PC-3 (cell line): ENCODE results near the gene PTPRN2. TPM values are rescaled to one million over a fixed set of nuclear protein-coding genes. Genes with fewer than 3 reads are reported as not detected.

Source experiments
- ATAC-seq: fragments of 200-7000 bp; cut with Tn5 transposase; 2 replicates; pipeline ENCODE4 v1.9.1; 2020; ENCODE audit warnings: mild to moderate bottlenecking, moderate library complexity
- BruUV-seq: library from RNA; stranded (reverse); fragments of 400-500 nt; replicated peaks from 2 replicates; lab custom pipeline; 2021; lab: Mats Ljungman, UMichigan
- CTCF ChIA-PET: fragments of 300-600 bp; sonication (Branson Sonifier 250); formaldehyde crosslinking; loops from one replicate; lab custom pipeline; 2022; ENCODE audit warnings: antibody characterized with exemption; lab: Charles Lee
- POLR2A ChIA-PET: fragments of 300-600 bp; sonication (Branson Sonifier 250); formaldehyde crosslinking; loops from one replicate; lab custom pipeline; 2022; ENCODE audit warnings: antibody characterized with exemption; ENCODE audit not compliant: unreplicated experiment; lab: Charles Lee
- DNase-seq: peaks from one replicate; pipeline ENCODE4 v3.0.0-alpha.2; 2015
- H2AFZ ChIP-seq: fragments of 300-600 bp; sonication (generic); 2 replicates; pipeline ENCODE4 v1.6.0; 2016; ENCODE audit warnings: antibody characterized with exemption, low read length
- H3F3A ChIP-seq: fragments of 300-600 bp; sonication (generic); one replicate; pipeline ENCODE4 v1.6.0; 2017; ENCODE audit warnings: antibody characterized with exemption, low read length, control low read depth, mild to moderate bottlenecking; ENCODE audit not compliant: unreplicated experiment
- H3K27ac ChIP-seq: fragments of 300-600 bp; sonication (generic); 2 replicates; pipeline ENCODE4 v1.5.1; 2016; ENCODE audit warnings: mild to moderate bottlenecking, low read length
- H3K27me3 ChIP-seq: fragments of 300-600 bp; sonication (generic); 2 replicates; pipeline ENCODE4 v1.6.1; 2016; ENCODE audit warnings: low read length, mixed read lengths
- H3K36me3 ChIP-seq: fragments of 300-600 bp; sonication (generic); 2 replicates; pipeline ENCODE4 v1.6.1; 2016; ENCODE audit warnings: low read depth, mixed run types, low read length, mixed read lengths
- H3K4me1 ChIP-seq: fragments of 300-600 bp; sonication (generic); 2 replicates; pipeline ENCODE4 v1.5.1; 2016; ENCODE audit warnings: low read length; ENCODE audit not compliant: insufficient read depth
- H3K4me2 ChIP-seq: fragments of 300-600 bp; sonication (generic); 2 replicates; pipeline ENCODE4 v1.6.0; 2016; ENCODE audit warnings: low read length
- H3K4me3 ChIP-seq: fragments of 300-600 bp; sonication (generic); 2 replicates; pipeline ENCODE4 v1.5.1; 2016; ENCODE audit warnings: mild to moderate bottlenecking, low read length, mixed read lengths
- H3K79me2 ChIP-seq: fragments of 300-600 bp; sonication (generic); 2 replicates; pipeline ENCODE4 v1.6.1; 2017; ENCODE audit warnings: low read length, mixed read lengths
- H3K9ac ChIP-seq: fragments of 300-600 bp; sonication (generic); 2 replicates; pipeline ENCODE4 v1.6.0; 2016; ENCODE audit warnings: mild to moderate bottlenecking, low read length
- H3K9me2 ChIP-seq: fragments of 300-600 bp; sonication (generic); replicated peaks from 2 replicates; pipeline ENCODE4 v1.6.1; 2016; ENCODE audit warnings: mixed run types, low read length, mixed read lengths
- H3K9me3 ChIP-seq: fragments of 300-600 bp; sonication (generic); 2 replicates; pipeline ENCODE4 v1.6.1; 2016; ENCODE audit warnings: low read length, mixed read lengths
- H4K20me1 ChIP-seq: fragments of 300-600 bp; sonication (generic); 2 replicates; pipeline ENCODE4 v1.6.1; 2016; ENCODE audit warnings: low read length, mixed read lengths
- EZH2 ChIP-seq: fragments of 300-600 bp; sonication (generic); IDR thresholded peaks from one replicate; pipeline ENCODE4 v1.6.1; 2017; ENCODE audit warnings: antibody characterized with exemption, mild to moderate bottlenecking, low read length; ENCODE audit not compliant: unreplicated experiment
- EZH2phosphoT487 ChIP-seq: fragments of 300-600 bp; sonication (generic); IDR thresholded peaks from 2 replicates; pipeline ENCODE4 v1.6.1; 2018; ENCODE audit warnings: mild to moderate bottlenecking, antibody characterized with exemption, low read length, borderline replicate concordance
- intact Hi-C: fragments of 100-400 bp; cut with micrococcal nuclease; formaldehyde crosslinking; loops from 2 replicates; pipeline ENCODE4 v1.9.0; 2023
- total RNA-seq: library from RNA; depleted of rRNA; stranded (reverse); fragments of >200 nt; gene quantifications from 2 replicates; pipeline ENCODE4 v1.2.3, GENCODE V29; 2014
- TF ChIP-seq, protein P1 (sequence below): fragments of 300-600 bp; sonication (generic); conservative IDR thresholded peaks from 2 replicates; pipeline ENCODE4 v1.5.1; 2017; ENCODE audit warnings: antibody characterized with exemption, low read depth, mild to moderate bottlenecking, low read length

Gene PTPRN2
- total RNA-seq, 1 experiment from 2014 or later, result 3.2 TPM

DNA sequence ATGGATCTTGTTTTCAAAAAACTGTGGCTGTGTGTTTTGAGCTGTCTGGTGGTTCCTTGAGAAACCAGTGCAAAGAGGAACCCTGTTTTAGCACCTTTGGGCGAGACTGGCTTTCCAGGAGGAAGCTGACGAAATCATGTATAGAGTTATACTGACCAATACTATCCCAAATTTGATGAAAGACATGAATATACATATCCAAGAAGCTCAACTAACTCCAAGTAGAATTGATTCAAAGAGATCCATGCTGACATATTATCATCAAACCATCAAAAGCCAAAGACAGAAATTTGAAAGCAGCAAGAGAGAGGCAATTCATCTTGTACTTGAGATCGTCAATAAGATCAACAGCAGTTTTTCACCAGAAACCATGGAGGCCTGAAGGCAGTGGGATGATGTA is 640.1 kb downstream of the PTPRN2 start:
- Histone ChIP-seq H3K79me2 (no peaks in the 10 kb centered on the region), H3K4me3 (no peak overlapping the region), H3K9me2 (no peaks in the 10 kb centered on the region), H2AFZ (no peak overlapping the region), H3K4me1 (peaks cover 15% of the 10 kb centered on the region), H3K27ac (no peak overlapping the region), H3K4me2 (no peak overlapping the region), H4K20me1 (no peaks in the 10 kb centered on the region), H3K9ac (no peak overlapping the region), H3K9me3 (0 out of 2 replicates have a peak, but pooled peaks cover 5% of the 10 kb centered on the region), H3K27me3 (no peaks in the 10 kb centered on the region), H3K36me3 (no peaks in the 10 kb centered on the region), H3F3A (peaks cover 3% of the 10 kb centered on the region)
- intact Hi-C loops, result no loop called here
- CTCF ChIA-PET, result no interaction called here
- BruUV-seq, result no TSS peak
- POLR2A ChIA-PET, result no interaction called here
- ATAC-seq (no peak), DNase-seq (no peak)
- TF ChIP-seq, protein P1, sequence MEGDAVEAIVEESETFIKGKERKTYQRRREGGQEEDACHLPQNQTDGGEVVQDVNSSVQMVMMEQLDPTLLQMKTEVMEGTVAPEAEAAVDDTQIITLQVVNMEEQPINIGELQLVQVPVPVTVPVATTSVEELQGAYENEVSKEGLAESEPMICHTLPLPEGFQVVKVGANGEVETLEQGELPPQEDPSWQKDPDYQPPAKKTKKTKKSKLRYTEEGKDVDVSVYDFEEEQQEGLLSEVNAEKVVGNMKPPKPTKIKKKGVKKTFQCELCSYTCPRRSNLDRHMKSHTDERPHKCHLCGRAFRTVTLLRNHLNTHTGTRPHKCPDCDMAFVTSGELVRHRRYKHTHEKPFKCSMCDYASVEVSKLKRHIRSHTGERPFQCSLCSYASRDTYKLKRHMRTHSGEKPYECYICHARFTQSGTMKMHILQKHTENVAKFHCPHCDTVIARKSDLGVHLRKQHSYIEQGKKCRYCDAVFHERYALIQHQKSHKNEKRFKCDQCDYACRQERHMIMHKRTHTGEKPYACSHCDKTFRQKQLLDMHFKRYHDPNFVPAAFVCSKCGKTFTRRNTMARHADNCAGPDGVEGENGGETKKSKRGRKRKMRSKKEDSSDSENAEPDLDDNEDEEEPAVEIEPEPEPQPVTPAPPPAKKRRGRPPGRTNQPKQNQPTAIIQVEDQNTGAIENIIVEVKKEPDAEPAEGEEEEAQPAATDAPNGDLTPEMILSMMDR, result no peak

GRCh38 chr7:157946398-157947060 is 641.1 kb downstream of the PTPRN2 start:
- H3K4me3 ChIP-seq, result no peak overlapping the region
- H4K20me1 ChIP-seq, result no peaks in the 10 kb centered on the region
- TF ChIP-seq, protein P1, result no peak
- TF ChIP-seq EZH2phosphoT487 (no peak), EZH2 (no peak)
- no TSS peak for BruUV-seq
- H3K79me2 ChIP-seq, result no peaks in the 10 kb centered on the region
- ChIA-PET POLR2A (no interaction called here), CTCF (no interaction called here)
- no peak overlapping the region for H3K9ac ChIP-seq
- H2AFZ ChIP-seq, result no peak overlapping the region
- no peak overlapping the region for H3K27ac ChIP-seq
- H3K9me3 ChIP-seq, result 0 out of 2 replicates have a peak, but pooled peaks cover 5% of the 10 kb centered on the region
- H3F3A ChIP-seq, result peaks cover 3% of the 10 kb centered on the region
- H3K4me1 ChIP-seq, result peaks cover 15% of the 10 kb centered on the region
- no peaks in the 10 kb centered on the region for H3K9me2 ChIP-seq
- no peaks in the 10 kb centered on the region for H3K27me3 ChIP-seq
- no peak for DNase-seq
- H3K4me2 ChIP-seq, result no peak overlapping the region
- H3K36me3 ChIP-seq, result no peaks in the 10 kb centered on the region
- intact Hi-C loops, result no loop called here
- no peak for ATAC-seq

DNA sequence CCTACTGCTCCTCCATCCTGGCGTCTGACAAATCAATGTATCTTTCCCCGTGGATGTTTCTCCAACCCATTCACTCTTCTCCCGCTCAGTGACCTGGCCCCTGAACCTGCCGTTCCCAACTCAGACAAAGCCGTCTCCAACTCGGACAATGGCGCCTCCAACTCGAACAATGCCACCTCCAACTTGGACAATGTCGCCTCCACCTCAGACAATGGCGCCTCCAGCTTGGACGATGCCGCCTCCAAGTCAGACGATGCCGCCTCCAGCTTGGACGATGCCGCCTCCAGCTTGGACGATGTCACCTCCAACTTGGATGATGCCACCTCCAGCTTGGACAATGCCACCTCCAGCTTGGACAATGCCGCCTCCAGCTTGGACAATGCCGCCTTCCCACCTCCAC is 642.2 kb downstream of the PTPRN2 start:
- ChIA-PET CTCF (no interaction called here), POLR2A (no interaction called here)
- Histone ChIP-seq H2AFZ (no peak overlapping the region), H3K9me2 (no peaks in the 10 kb centered on the region), H3K4me2 (no peak overlapping the region), H3K36me3 (no peaks in the 10 kb centered on the region), H4K20me1 (no peaks in the 10 kb centered on the region), H3F3A (peaks cover 3% of the 10 kb centered on the region), H3K27ac (no peak overlapping the region), H3K9me3 (0 out of 2 replicates have a peak, but pooled peaks cover 5% of the 10 kb centered on the region), H3K27me3 (no peaks in the 10 kb centered on the region), H3K9ac (no peak overlapping the region), H3K4me1 (peaks cover 12% of the 10 kb centered on the region), H3K4me3 (no peak overlapping the region), H3K79me2 (no peaks in the 10 kb centered on the region)
- no peak for ATAC-seq
- DNase-seq, result no peak
- intact Hi-C loops, result no loop called here
- TF ChIP-seq EZH2phosphoT487, result no peak
- TF ChIP-seq, protein P1, result no peak
- no peak for TF ChIP-seq EZH2
- BruUV-seq, result no TSS peak
